HepG2 (cell line): ENCODE measurements around the gene SCN9A. TPM values are rescaled to one million over a fixed set of nuclear protein-coding genes. Genes with fewer than 3 reads are reported as not detected.

Source experiments
- CCAR2 ChIP-seq: fragments of 200-400 bp; formaldehyde crosslinking; optimal IDR thresholded peaks from 2 replicates; pipeline ENCODE3; 2018; ENCODE audit warnings: low read depth, mild to moderate bottlenecking, low read length, moderate library complexity
- FOXA1 ChIP-seq, 2 experiments: fragments of 450-650 bp in 1 of 2; sonication (generic) in 1 of 2; formaldehyde crosslinking in 1 of 2; IDR thresholded peaks; 2 replicates each; pipeline versions ENCODE4 v1.4.0 to v1.6.1; 2016 to 2020; ENCODE audit warnings: missing genetic modification reagents in 1 of 2
- FOXM1 ChIP-seq: sonication (generic); formaldehyde crosslinking; IDR thresholded peaks from 2 replicates; pipeline ENCODE4 v1.5.0; 2020; ENCODE audit warnings: missing genetic modification reagents
- IRF2 ChIP-seq: IDR thresholded peaks from 2 replicates; pipeline ENCODE4 v1.6.1; 2018; ENCODE audit warnings: missing genetic modification reagents, missing compliant biosample characterization
- MIXL1 ChIP-seq: IDR thresholded peaks from 2 replicates; pipeline ENCODE4 v1.6.1; 2016
- NFKB2 ChIP-seq: sonication (generic); formaldehyde crosslinking; IDR thresholded peaks from 2 replicates; pipeline ENCODE4 v1.4.0; 2020; ENCODE audit warnings: missing genetic modification reagents, borderline replicate concordance
- NFKBIZ ChIP-seq: IDR thresholded peaks from 2 replicates; pipeline ENCODE4 v1.6.1; 2018; ENCODE audit warnings: missing genetic modification reagents, missing compliant biosample characterization
- SP140L ChIP-seq: sonication (generic); formaldehyde crosslinking; IDR thresholded peaks from 2 replicates; pipeline ENCODE4 v1.4.0; 2020; ENCODE audit warnings: missing genetic modification reagents, borderline replicate concordance
- SP2 ChIP-seq: sonication (generic); formaldehyde crosslinking; IDR thresholded peaks from 2 replicates; pipeline ENCODE4 v1.5.1; 2020; ENCODE audit warnings: mild to moderate bottlenecking, missing genetic modification reagents
- THYN1 ChIP-seq: sonication (generic); formaldehyde crosslinking; IDR thresholded peaks from 2 replicates; pipeline ENCODE4 v1.8.1; 2023; ENCODE audit warnings: low read depth, mild to moderate bottlenecking, moderate library complexity, missing genetic modification reagents, borderline replicate concordance
- TOE1 ChIP-seq: sonication (generic); formaldehyde crosslinking; IDR thresholded peaks from 2 replicates; pipeline ENCODE4 v1.4.0; 2020; ENCODE audit warnings: mild to moderate bottlenecking, missing genetic modification reagents
- ZNF136 ChIP-seq: sonication (generic); formaldehyde crosslinking; IDR thresholded peaks from 2 replicates; pipeline ENCODE4 v1.8.1; 2022; ENCODE audit warnings: low read depth, mild to moderate bottlenecking, moderate library complexity, missing genetic modification reagents
- ZNF546 ChIP-seq: sonication (generic); formaldehyde crosslinking; conservative IDR thresholded peaks from 2 replicates; pipeline ENCODE4 v1.8.1; 2023; ENCODE audit warnings: mild to moderate bottlenecking, missing genetic modification reagents
- ZNF670 ChIP-seq: sonication (generic); formaldehyde crosslinking; IDR thresholded peaks from 2 replicates; pipeline ENCODE4 v1.8.0; 2022; ENCODE audit warnings: mild to moderate bottlenecking, missing genetic modification reagents, borderline replicate concordance
- ZNF766 ChIP-seq: sonication (generic); formaldehyde crosslinking; IDR thresholded peaks from 2 replicates; pipeline ENCODE4 v1.5.0; 2020; ENCODE audit warnings: missing genetic modification reagents, borderline replicate concordance
- ZNF816 ChIP-seq: sonication (generic); formaldehyde crosslinking; IDR thresholded peaks from 2 replicates; pipeline ENCODE4 v1.8.0; 2022; ENCODE audit warnings: missing genetic modification reagents, mild to moderate bottlenecking, borderline replicate concordance
- ZNF83 ChIP-seq: sonication (generic); formaldehyde crosslinking; IDR thresholded peaks from 2 replicates; pipeline ENCODE4 v1.4.0; 2020; ENCODE audit warnings: missing genetic modification reagents, mild to moderate bottlenecking, borderline replicate concordance
- ZSCAN31 ChIP-seq: sonication (generic); formaldehyde crosslinking; IDR thresholded peaks from 2 replicates; pipeline ENCODE4 v1.5.0; 2020; ENCODE audit warnings: low read depth, mild to moderate bottlenecking, missing genetic modification reagents
- polyA plus RNA-seq, 8 experiments: library from polyadenylated mRNA; depleted of rRNA in 3 of 8; stranded (reverse) in 7 of 8; unstranded in 1 of 8; fragments of >200 nt; fragmentation: Illumina TruSeq in 4 of 8; extraction: Trizol in 4 of 8; gene quantifications; 2 replicates each; pipeline versions ENCODE4 v1.2.1 to v1.2.3, GENCODE V29; 2011 to 2016; ENCODE audit warnings: low read depth in 4 of 8, missing spikeins in 1 of 8, mixed read lengths in 1 of 8; ENCODE audit not compliant: insufficient read depth in 1 of 8
- total RNA-seq, 5 experiments: library from RNA; depleted of rRNA; stranded (reverse); fragments of >200 nt; fragmentation: Illumina TruSeq; extraction: Trizol; gene quantifications; 2 replicates each; pipeline ENCODE4 v1.2.3, GENCODE V29; 2016; ENCODE audit warnings: low read depth in 1 of 5
- TF ChIP-seq, protein P1 (sequence below): sonication (generic); formaldehyde crosslinking; IDR thresholded peaks from 2 replicates; pipeline ENCODE4 v1.4.0; 2020; ENCODE audit warnings: missing genetic modification reagents
- TF ChIP-seq, protein P2 (sequence below): IDR thresholded peaks from 2 replicates; pipeline ENCODE4 v1.6.1; 2016; ENCODE audit warnings: low read depth
- TF ChIP-seq, protein P3 (sequence below): sonication (generic); formaldehyde crosslinking; IDR thresholded peaks from 2 replicates; pipeline ENCODE4 v1.4.0; 2020; ENCODE audit warnings: missing genetic modification reagents, borderline replicate concordance
- TF ChIP-seq, protein P4 (sequence below): sonication (generic); formaldehyde crosslinking; IDR thresholded peaks from 2 replicates; pipeline ENCODE4 v1.8.0; 2022; ENCODE audit warnings: mild to moderate bottlenecking, missing genetic modification reagents

The SCN9A gene
- total and polyA plus RNA-seq, 2 of the 13 experiments (the other 11 are each of a cell fraction or from before 2014, with no cell fraction given), result 15.3 to 24.3 TPM

DNA sequence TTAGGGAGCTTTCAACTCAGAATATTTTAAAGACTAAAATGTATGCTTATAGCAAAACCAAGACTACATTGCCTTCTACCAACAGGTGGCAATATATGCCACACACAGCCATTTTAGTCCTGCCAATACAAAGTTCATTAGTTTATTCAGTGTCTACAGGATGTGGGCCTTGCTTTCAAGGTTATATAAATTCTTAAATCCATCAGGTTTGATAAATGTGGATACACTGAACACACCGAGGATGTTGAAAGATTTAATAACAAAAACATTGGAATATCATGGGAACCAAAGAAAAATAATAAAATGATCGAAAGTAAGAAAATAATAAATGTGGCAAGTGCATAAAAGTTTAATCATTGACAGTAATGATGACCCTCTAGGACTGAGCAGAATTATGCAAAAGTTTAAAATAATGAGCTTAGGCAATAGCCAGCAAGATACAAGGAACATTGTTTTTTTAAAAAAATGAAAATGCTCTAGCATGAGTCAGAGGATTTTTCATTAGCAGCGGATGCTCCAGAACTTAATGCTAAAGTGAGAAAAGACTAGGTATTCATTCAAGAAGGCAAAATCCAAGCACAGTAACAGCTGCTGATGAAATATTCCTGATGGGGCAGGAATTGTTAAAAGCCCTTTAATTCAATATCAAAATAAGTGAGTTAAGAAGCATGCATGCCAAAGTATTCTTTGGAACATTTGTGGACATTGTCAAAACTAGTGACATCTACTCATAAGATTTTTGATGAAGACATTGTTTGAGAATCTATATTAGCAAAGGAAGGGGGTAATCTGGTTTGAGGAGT lies 14.2 kb downstream of the SCN9A start (continued):
- TF ChIP-seq THYN1 (CRISPR knock-in tag) (no peak), ZNF766 (CRISPR knock-in tag) (no peak), FOXM1 (CRISPR knock-in tag) (no peak), SP2 (CRISPR knock-in tag) (no peak), ZNF670 (CRISPR knock-in tag) (no peak), NFKBIZ (CRISPR knock-in tag) (no peak), SP140L (CRISPR knock-in tag) (no peak), ZNF816 (CRISPR knock-in tag) (no peak), TOE1 (CRISPR knock-in tag) (peak; percentile 87; the same call in 1 of the 2 replicates), ZNF546 (no peak), IRF2 (CRISPR knock-in tag) (peak; percentile 72; the same call in 1 of the 2 replicates), ZNF83 (CRISPR knock-in tag) (no peak), MIXL1 (CRISPR knock-in tag) (peak; percentile 88), CCAR2 (no peak), FOXA1 (IDR thresholded peaks at IDR 0.05) (no peak), FOXA1 (CRISPR knock-in tag; IDR thresholded peaks at IDR 0.05) (no peak), NFKB2 (CRISPR knock-in tag) (no peak), ZNF136 (no peak), ZSCAN31 (no peak)
- TF ChIP-seq, protein P1, sequence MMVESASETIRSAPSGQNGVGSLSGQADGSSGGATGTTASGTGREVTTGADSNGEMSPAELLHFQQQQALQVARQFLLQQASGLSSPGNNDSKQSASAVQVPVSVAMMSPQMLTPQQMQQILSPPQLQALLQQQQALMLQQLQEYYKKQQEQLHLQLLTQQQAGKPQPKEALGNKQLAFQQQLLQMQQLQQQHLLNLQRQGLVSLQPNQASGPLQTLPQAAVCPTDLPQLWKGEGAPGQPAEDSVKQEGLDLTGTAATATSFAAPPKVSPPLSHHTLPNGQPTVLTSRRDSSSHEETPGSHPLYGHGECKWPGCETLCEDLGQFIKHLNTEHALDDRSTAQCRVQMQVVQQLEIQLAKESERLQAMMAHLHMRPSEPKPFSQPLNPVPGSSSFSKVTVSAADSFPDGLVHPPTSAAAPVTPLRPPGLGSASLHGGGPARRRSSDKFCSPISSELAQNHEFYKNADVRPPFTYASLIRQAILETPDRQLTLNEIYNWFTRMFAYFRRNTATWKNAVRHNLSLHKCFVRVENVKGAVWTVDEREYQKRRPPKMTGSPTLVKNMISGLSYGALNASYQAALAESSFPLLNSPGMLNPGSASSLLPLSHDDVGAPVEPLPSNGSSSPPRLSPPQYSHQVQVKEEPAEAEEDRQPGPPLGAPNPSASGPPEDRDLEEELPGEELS (CRISPR knock-in tag), result no peak
- TF ChIP-seq, protein P2, sequence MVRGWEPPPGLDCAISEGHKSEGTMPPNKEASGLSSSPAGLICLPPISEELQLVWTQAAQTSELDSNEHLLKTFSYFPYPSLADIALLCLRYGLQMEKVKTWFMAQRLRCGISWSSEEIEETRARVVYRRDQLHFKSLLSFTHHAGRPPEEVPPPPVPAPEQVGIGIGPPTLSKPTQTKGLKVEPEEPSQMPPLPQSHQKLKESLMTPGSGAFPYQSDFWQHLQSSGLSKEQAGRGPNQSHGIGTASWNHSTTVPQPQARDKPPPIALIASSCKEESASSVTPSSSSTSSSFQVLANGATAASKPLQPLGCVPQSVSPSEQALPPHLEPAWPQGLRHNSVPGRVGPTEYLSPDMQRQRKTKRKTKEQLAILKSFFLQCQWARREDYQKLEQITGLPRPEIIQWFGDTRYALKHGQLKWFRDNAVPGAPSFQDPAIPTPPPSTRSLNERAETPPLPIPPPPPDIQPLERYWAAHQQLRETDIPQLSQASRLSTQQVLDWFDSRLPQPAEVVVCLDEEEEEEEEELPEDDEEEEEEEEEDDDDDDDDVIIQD (CRISPR knock-in tag), result peak; percentile 76
- TF ChIP-seq, protein P3, sequence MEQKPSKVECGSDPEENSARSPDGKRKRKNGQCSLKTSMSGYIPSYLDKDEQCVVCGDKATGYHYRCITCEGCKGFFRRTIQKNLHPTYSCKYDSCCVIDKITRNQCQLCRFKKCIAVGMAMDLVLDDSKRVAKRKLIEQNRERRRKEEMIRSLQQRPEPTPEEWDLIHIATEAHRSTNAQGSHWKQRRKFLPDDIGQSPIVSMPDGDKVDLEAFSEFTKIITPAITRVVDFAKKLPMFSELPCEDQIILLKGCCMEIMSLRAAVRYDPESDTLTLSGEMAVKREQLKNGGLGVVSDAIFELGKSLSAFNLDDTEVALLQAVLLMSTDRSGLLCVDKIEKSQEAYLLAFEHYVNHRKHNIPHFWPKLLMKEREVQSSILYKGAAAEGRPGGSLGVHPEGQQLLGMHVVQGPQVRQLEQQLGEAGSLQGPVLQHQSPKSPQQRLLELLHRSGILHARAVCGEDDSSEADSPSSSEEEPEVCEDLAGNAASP (CRISPR knock-in tag), result peak; percentile 57; the same call in 1 of the 2 replicates
- TF ChIP-seq, protein P4, sequence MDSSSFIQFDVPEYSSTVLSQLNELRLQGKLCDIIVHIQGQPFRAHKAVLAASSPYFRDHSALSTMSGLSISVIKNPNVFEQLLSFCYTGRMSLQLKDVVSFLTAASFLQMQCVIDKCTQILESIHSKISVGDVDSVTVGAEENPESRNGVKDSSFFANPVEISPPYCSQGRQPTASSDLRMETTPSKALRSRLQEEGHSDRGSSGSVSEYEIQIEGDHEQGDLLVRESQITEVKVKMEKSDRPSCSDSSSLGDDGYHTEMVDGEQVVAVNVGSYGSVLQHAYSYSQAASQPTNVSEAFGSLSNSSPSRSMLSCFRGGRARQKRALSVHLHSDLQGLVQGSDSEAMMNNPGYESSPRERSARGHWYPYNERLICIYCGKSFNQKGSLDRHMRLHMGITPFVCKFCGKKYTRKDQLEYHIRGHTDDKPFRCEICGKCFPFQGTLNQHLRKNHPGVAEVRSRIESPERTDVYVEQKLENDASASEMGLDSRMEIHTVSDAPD, result no peak
